H1 (cell line): ENCODE measurements around the gene IL18RAP. TPM values are rescaled to one million over a fixed set of nuclear protein-coding genes. Genes with fewer than 3 reads are reported as not detected.

Experiments
- ASH2L ChIP-seq: fragments of 200-600, 300-600 bp; sonication (generic); IDR thresholded peaks from one replicate; pipeline ENCODE4 v1.7.1; 2017; ENCODE audit warnings: low read length
- CHD2 ChIP-seq: IDR thresholded peaks from 2 replicates; pipeline ENCODE4 v1.6.1; 2012; ENCODE audit warnings: low read length, improper control_type of control experiment
- CTBP2 ChIP-seq: IDR thresholded peaks from 2 replicates; pipeline ENCODE4 v1.7.0; 2011; ENCODE audit warnings: borderline replicate concordance, mild to moderate bottlenecking, moderate library complexity, mixed read lengths, low read length; ENCODE audit not compliant: insufficient read depth, insufficient read length
- KDM1A ChIP-seq: fragments of 200-600, 300-600 bp; sonication (generic); IDR thresholded peaks from 2 replicates; pipeline ENCODE4 v1.7.1; 2016; ENCODE audit warnings: mild to moderate bottlenecking, low read length, borderline replicate concordance
- KDM5A ChIP-seq: fragments of 200-600 bp; IDR thresholded peaks from 2 replicates; pipeline ENCODE4 v1.7.1; 2012; ENCODE audit warnings: mild to moderate bottlenecking, low read length, inconsistent platforms, mixed read lengths
- POU5F1 ChIP-seq: IDR thresholded peaks from 2 replicates; pipeline ENCODE4 v1.6.1; 2011; ENCODE audit warnings: low read depth, mild to moderate bottlenecking, low read length, moderate library complexity
- SP4 ChIP-seq: IDR thresholded peaks from 2 replicates; pipeline ENCODE4 v1.6.1; 2012; ENCODE audit warnings: low read length, inconsistent platforms
- polyA plus RNA-seq, 7 experiments: library from polyadenylated mRNA; depleted of rRNA in 3 of 7; stranded (reverse) in 5 of 7; unstranded in 2 of 7; fragments of >200 nt in 5 of 7; fragments of 200-250 nt in 2 of 7; gene quantifications; 1 replicate in 5 of 7; 2 replicates in 1 of 7; 4 replicates in 1 of 7; pipeline versions ENCODE4 v1.2.1 to v1.2.3, GENCODE V29; 2011 to 2013; ENCODE audit warnings: missing spikeins in 2 of 7, mixed read lengths in 2 of 7
- total RNA-seq: library from RNA; stranded (reverse); fragmentation: NEBNext Ultra II Directional; extraction: Animal tissue kit (Norgen Biotek cat#: 25700); gene quantifications from 2 replicates; pipeline ENCODE4 v1.2.1, GENCODE V29; 2021

The IL18RAP gene
- total and polyA plus RNA-seq, 2 of the 8 experiments (the other 6 are each of a cell fraction or from before 2014, with no cell fraction given): not detected

GRCh38 chr2:102425441-102426132 is 2.6 kb downstream of the IL18RAP start (continued):
- TF ChIP-seq POU5F1: no peak
- no peak for TF ChIP-seq KDM1A
- no peak for TF ChIP-seq SP4
- no peak for TF ChIP-seq CHD2
- TF ChIP-seq CTBP2: no peak
- no peak for TF ChIP-seq KDM5A
- no peak for TF ChIP-seq ASH2L
